Hepatocyte (in vitro differentiated cells): ENCODE results near the gene GOLGA6L6. TPM values are rescaled to one million over a fixed set of nuclear protein-coding genes. Genes with fewer than 3 reads are reported as not detected.
"Not testable (repeated sequence)": the region's sequence is repeated elsewhere in the genome, so short reads cannot be mapped to it uniquely, and the experiment has no call there.

Experiments used
- DNase-seq: peaks from one replicate; pipeline ENCODE4 v3.0.0-alpha.2; 2016; ENCODE audit warnings: low spot score
- H2AFZ ChIP-seq: fragments of 200-600 bp; sonication (generic); 2 replicates; pipeline ENCODE4 v1.6.0; 2016; ENCODE audit warnings: antibody characterized with exemption, mild to moderate bottlenecking
- H3K27ac ChIP-seq: fragments of 200-600 bp; sonication (generic); 2 replicates; pipeline ENCODE4 v1.5.1; 2016; ENCODE audit warnings: mild to moderate bottlenecking
- H3K27me3 ChIP-seq: fragments of 200-600 bp; sonication (generic); 2 replicates; pipeline ENCODE4 v1.6.1; 2016
- H3K36me3 ChIP-seq: fragments of 200-600 bp; sonication (generic); replicated peaks from 2 replicates; pipeline ENCODE4 v1.5.1; 2016; ENCODE audit warnings: low read depth; ENCODE audit not compliant: insufficient read depth
- H3K4me1 ChIP-seq: fragments of 200-600 bp; sonication (generic); 2 replicates; pipeline ENCODE4 v1.5.1; 2016; ENCODE audit warnings: mild to moderate bottlenecking, moderate library complexity; ENCODE audit not compliant: insufficient read depth
- H3K4me2 ChIP-seq: fragments of 200-600 bp; sonication (generic); 2 replicates; pipeline ENCODE4 v1.6.0; 2016
- H3K4me3 ChIP-seq: fragments of 200-600 bp; sonication (generic); 2 replicates; pipeline ENCODE4 v1.5.1; 2016; ENCODE audit warnings: mild to moderate bottlenecking
- H3K79me2 ChIP-seq: fragments of 200-600 bp; sonication (generic); 2 replicates; pipeline ENCODE4 v1.6.0; 2017; ENCODE audit warnings: mild to moderate bottlenecking
- H3K9me2 ChIP-seq: fragments of 200-600 bp; sonication (generic); replicated peaks from 2 replicates; pipeline ENCODE4 v1.6.0; 2017; ENCODE audit warnings: mild to moderate bottlenecking; ENCODE audit not compliant: insufficient read depth
- H3K9me3 ChIP-seq: fragments of 200-600 bp; sonication (generic); 2 replicates; pipeline ENCODE4 v1.5.1; 2016; ENCODE audit warnings: low read depth, mild to moderate bottlenecking
- H4K20me1 ChIP-seq: fragments of 200-600 bp; sonication (generic); 2 replicates; pipeline ENCODE4 v1.6.0; 2016; ENCODE audit warnings: mild to moderate bottlenecking; ENCODE audit not compliant: insufficient read depth, poor library complexity, severe bottlenecking
- WGBS: methylation state at CpG from one replicate; pipeline ENCODE4 v1.1.6; 2016; ENCODE audit warnings: low lambda C conversion rate; ENCODE audit errors: missing lambda C conversion rate; 5-methylcytosine and 5-hydroxymethylcytosine counted together
- polyA plus RNA-seq: library from polyadenylated mRNA; unstranded; fragments of >200 nt; fragmentation: Nextera tagmentation; extraction: Ambion mirVana; gene quantifications from 2 replicates; pipeline ENCODE4 v1.2.1, GENCODE V29; 2016
- total RNA-seq: library from RNA; depleted of rRNA; stranded (reverse); fragments of >200 nt; gene quantifications from 2 replicates; pipeline ENCODE4 v1.2.3, GENCODE V29; 2014

GOLGA6L6 gene, protein sequence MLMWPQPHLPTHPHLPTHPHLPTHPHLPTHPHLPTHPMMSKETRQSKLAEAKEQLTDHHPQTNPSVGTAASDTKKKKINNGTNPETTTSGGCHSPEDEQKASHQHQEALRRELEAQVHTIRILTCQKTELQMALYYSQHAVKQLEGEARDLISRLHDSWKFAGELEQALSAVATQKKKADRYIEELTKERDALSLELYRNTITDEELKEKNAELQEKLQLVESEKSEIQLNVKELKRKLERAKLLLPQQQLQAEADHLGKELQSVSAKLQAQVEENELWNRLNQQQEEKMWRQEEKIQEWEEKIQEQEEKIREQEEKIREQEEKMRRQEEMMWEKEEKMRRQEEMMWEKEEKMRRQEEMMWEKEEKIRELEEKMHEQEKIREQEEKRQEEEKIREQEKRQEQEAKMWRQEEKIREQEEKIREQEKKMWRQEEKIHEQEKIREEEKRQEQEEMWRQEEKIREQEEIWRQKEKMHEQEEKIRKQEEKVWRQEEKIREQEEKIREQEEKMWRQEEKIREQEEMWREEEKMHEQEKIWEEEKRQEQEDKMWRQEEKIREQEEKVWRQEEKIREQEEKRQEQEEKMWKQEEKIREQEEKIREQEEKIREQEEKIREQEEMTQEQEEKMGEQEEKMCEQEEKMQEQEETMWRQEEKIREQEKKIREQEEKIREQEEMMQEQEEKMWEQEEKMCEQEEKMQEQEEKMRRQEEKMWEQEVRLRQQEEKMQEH
- not detected in 2 replicates for total RNA-seq
- not detected in 2 replicates for polyA plus RNA-seq

DNA sequence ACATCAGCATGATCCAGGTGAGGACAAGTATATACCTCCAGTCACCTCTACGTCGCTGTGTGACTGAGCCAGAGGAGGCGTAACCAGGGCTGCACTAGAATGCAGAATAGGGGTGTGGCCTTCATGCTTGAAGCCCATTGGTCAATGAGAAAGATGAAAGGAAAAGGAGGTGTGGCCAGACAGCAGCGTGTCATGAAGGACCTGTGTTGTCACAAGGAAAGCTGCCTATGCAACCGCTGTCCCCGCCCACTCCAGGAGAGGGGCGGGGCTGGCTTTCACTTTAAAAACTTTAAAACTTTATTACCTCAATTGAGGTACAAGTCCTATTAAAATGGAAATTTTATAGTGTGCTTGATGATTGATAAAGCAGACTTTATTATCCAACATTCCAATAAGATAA lies at the start of gene GOLGA6L6:
Gene GOLGA6L6 (minus strand): TSS at position 101 of the 400 bp plus-strand sequence. CDS start 91 bp downstream, at position 10.
- H3K79me2 ChIP-seq, H3K27ac ChIP-seq, DNase-seq, H3K27me3 ChIP-seq, H4K20me1 ChIP-seq, H3K9me2 ChIP-seq, H3K4me1 ChIP-seq, H2AFZ ChIP-seq, H3K36me3 ChIP-seq, H3K4me2 ChIP-seq, H3K9me3 ChIP-seq, H3K4me3 ChIP-seq: not testable (repeated sequence)
- 81% methylated on average over 2 of the region's 7 CpGs for whole genome bisulfite sequencing

DNA sequence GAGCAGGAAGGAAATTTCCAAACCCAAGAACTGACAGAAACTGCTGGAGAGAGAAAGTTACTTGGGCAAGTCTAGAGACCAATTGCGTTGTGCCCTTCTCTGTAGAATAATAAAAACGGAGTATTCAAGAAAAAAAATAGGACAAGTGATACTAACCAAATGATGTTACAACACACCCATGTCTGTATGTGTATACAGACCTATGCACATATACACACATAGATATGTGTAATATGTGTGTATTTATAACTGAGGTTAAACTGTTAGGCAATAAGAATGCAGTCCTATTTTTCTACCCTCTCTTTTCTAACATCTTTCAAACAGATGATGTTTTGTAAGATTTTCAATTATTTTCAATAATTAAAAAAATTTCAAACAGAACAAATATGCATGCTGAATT lies 48.5 kb upstream of the GOLGA6L6 start:
- H3K4me1 ChIP-seq, H3K27ac ChIP-seq, H4K20me1 ChIP-seq, H3K4me2 ChIP-seq, H3K4me3 ChIP-seq, H3K79me2 ChIP-seq, H3K9me2 ChIP-seq, DNase-seq, H3K9me3 ChIP-seq, H3K36me3 ChIP-seq, H2AFZ ChIP-seq, H3K27me3 ChIP-seq: not testable (repeated sequence)
- WGBS, result no CpG with 5 or more reads among the region's 2 CpGs

DNA sequence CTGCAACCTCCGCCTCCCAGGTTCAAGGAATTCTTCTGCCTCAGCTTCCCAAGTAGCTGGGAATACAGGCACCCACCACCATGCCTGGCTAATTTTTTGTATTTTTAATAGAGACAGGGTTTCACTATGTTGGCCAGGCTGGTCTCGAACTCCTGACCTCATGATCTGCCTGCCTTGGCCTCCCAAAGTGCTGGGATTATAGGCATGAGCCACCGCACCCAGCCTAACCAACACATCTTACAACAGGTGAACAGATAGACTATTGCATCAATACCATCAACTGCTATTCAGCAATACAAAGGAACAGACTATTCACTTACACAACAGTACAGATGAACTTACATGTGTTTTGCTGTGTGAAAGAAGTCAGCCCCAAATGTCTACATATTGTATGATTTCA lies 45.2 kb upstream of the GOLGA6L6 start:
- not testable (repeated sequence) for H3K79me2 ChIP-seq, H3K27me3 ChIP-seq, H3K27ac ChIP-seq, H3K36me3 ChIP-seq, H4K20me1 ChIP-seq, H3K9me3 ChIP-seq, H3K4me1 ChIP-seq, H3K4me3 ChIP-seq, DNase-seq, H3K4me2 ChIP-seq, H3K9me2 ChIP-seq, H2AFZ ChIP-seq
- WGBS, result 65% methylated on average over 2 of the region's 3 CpGs

DNA sequence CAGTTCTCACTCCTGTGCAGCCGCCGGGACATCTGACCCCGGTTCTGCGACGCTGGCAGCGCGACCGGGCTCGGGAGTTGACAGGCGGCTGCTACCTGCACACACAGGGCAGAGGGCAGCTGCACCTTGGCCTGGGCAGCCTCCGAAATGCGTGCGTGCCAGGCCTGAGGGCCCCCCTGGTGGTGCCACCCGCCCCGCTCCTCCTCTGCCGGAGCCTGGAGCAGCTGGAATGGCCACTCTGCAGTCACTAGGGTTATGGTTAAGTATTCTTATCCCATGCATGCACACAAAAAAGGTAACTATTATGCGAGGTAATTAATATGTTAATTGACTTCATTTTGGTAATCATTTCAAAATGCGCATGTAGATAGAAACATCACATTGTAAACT lies 41.1 kb upstream of the GOLGA6L6 start:
- H3K79me2 ChIP-seq, H3K36me3 ChIP-seq, H3K4me3 ChIP-seq, H2AFZ ChIP-seq, H4K20me1 ChIP-seq, H3K27me3 ChIP-seq, H3K9me2 ChIP-seq, H3K9me3 ChIP-seq, H3K27ac ChIP-seq, H3K4me2 ChIP-seq, H3K4me1 ChIP-seq: not testable (repeated sequence)
- DNase-seq, result peak; percentile 1
- WGBS, result 91% methylated on average over 8 of the region's 18 CpGs

DNA sequence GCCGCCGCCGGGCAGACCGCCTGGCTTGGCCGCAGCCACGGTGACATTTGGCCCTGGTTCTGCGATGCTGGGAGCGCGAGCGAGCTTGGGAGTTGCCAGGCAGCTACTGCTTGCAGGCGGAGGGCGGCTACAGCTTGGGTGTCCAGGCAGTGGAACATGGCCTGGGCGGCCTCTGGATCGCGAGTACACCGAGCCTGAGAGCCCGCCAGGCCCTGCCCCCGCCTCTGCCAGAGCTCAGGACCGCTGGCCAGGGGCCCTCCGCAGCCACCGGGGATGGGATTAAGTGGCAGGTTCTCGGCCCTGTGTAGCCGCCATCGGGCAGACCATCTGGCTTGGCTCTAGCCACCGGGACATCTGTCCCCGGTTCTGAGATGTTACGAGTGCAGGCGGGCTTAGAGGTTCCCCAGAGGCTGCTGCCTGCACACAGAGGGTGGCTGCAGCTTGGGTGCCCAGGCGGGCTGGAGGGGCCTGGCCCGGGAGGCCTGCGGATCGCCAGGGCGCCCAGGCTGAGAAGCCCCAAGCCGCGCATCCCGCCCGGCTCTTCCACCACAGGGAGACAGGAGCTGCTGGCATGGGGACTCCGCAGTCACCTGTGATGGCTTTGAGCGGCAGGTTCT lies 40.6 kb upstream of the GOLGA6L6 start:
- not testable (repeated sequence) for H4K20me1 ChIP-seq, H3K9me2 ChIP-seq, H3K9me3 ChIP-seq, H3K4me3 ChIP-seq, H3K36me3 ChIP-seq, H3K4me1 ChIP-seq, H3K27me3 ChIP-seq, H3K4me2 ChIP-seq, H3K79me2 ChIP-seq, H2AFZ ChIP-seq, H3K27ac ChIP-seq, DNase-seq
- 97% methylated on average over 7 of the region's 39 CpGs for WGBS

DNA sequence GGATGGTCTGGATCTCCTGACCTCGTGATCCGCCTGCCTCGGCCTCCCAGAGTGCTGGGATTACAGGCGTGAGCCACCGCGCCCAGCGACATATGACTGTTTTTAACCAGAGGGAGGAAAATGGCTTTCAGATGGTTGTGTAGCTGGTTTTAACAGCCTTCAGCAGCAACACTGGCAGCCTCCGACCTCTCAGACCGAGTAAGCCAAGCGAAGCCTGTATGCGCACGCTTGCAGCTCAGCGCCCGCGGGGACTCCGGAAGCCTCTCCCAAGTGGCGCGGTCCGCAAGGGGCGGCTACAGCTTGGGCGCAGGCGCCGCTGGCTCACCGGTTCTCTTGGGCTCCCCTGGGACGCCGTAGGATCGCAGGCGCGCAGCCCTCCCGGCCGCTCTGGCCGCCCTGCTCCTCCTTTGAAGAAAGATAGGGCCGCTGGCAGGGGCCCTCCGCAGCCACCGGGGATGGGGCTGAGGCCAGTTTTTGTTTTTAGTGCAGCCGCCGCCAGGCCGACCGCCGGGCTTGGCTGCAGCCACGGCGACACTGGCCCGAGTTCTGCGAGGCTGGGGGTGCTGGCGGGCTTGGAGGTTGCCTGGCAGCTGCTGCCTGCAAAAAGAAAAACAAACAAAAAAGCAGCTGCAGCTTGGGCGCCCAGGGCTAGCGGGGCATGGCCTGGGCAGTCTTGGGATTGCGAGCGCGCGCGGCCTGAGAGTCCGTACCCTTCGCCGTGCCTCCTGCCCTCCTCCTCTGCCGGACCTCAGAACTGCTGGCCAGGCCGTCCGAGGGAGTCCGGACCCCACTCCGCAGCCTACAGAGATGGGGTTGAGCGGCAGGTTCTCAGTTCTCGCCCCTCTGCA lies 39.9 kb upstream of the GOLGA6L6 start:
- not testable (repeated sequence) for H3K36me3 ChIP-seq, H3K4me1 ChIP-seq, H3K27me3 ChIP-seq, H3K4me3 ChIP-seq, H3K9me3 ChIP-seq, H3K27ac ChIP-seq, H2AFZ ChIP-seq, H4K20me1 ChIP-seq, H3K4me2 ChIP-seq, H3K79me2 ChIP-seq, H3K9me2 ChIP-seq
- WGBS, result 98% methylated on average over 14 of the region's 62 CpGs
- peak; percentile 0 for DNase-seq

DNA sequence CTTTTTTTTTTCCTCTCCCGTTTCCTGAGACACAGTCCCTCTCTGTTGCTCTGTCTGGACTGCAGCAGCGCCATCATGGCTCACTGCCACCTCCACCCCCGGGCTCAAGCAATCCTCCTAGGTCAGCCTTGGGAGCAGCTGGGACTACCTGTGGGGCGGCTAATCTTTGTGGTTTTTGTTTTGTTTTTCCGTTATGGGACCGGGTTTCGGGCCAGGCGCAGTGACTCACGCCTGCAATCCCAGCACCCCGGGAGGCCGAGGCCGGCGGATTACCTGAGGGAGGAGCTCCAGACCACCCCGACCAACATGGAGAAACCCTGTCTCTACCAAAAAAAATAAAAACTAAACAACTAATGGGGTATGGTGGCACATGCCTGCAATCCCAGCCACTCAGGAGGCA lies 38.1 kb upstream of the GOLGA6L6 start:
- 92% methylated on average over 8 of the region's 14 CpGs for WGBS

DNA sequence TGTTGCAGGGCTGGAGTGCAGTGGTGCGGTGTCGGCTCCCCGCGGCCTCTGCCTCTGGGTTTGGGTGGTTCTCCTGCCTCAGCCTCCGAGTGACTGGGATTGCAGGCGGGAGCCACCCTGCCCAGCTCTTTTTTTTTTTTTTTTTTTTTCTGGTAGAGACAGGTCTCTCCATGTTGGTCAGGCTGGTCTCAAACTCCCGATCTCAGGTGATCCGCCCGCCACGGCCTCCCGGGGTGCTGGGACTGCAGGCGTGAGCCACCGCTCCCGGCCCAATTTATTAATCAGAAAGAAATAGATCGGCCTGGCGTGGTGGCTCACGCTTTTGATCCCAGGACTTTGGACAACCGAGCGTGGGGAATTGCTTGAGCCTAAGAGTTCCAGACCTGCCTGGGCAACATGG lies 9.7 kb upstream of the GOLGA6L6 start:
- H3K4me1 ChIP-seq, H2AFZ ChIP-seq, H3K9me2 ChIP-seq, H3K27me3 ChIP-seq, H3K36me3 ChIP-seq, H3K27ac ChIP-seq, DNase-seq, H3K79me2 ChIP-seq, H4K20me1 ChIP-seq, H3K4me2 ChIP-seq, H3K9me3 ChIP-seq, H3K4me3 ChIP-seq: not testable (repeated sequence)
- 94% methylated on average over 17 of the region's 19 CpGs for WGBS

More for the DNA sequence above, 38.1 kb upstream of the GOLGA6L6 start:
- H3K27me3 ChIP-seq, H3K4me2 ChIP-seq, H3K4me3 ChIP-seq, H4K20me1 ChIP-seq, H3K27ac ChIP-seq, H2AFZ ChIP-seq, DNase-seq, H3K9me3 ChIP-seq, H3K36me3 ChIP-seq, H3K79me2 ChIP-seq, H3K4me1 ChIP-seq, H3K9me2 ChIP-seq: not testable (repeated sequence)
